GM11168 (cell line): ENCODE data around the gene HOXB9.

ENCODE experiments used
- in situ Hi-C: fragments of 300-500 bp; cut with MboI; formaldehyde crosslinking; loops from one replicate; pipeline ENCODE4 v1.12.0; 2022; ENCODE audit warnings: low sequenced_read_pairs; ENCODE audit not compliant: unreplicated experiment

HOXB9 gene

GRCh38 chr17:48575673-48576478 is 50.3 kb downstream of the HOXB9 start:
- in situ Hi-C loops: no loop called here

- in situ Hi-C loops: no loop called here
Observed at GRCh38 chr17:48575066-48575582, 51.0 kb downstream of the HOXB9 start.

GRCh38 chr17:48574505-48575065 is 51.6 kb downstream of the HOXB9 start:
- in situ Hi-C loops: no loop called here

GRCh38 chr17:48571826-48572417 is 54.2 kb downstream of the HOXB9 start:
- in situ Hi-C loops: no loop called here
